ENCODE results near the gene PDIA4.
A peak's percentile ranks its signal among the peaks of the same experiment; 100 is the strongest.
"Not testable (repeated sequence)": the region's sequence is repeated elsewhere in the genome, so short reads cannot be mapped to it uniquely, and the experiment has no call there.

PDIA4 gene, protein sequence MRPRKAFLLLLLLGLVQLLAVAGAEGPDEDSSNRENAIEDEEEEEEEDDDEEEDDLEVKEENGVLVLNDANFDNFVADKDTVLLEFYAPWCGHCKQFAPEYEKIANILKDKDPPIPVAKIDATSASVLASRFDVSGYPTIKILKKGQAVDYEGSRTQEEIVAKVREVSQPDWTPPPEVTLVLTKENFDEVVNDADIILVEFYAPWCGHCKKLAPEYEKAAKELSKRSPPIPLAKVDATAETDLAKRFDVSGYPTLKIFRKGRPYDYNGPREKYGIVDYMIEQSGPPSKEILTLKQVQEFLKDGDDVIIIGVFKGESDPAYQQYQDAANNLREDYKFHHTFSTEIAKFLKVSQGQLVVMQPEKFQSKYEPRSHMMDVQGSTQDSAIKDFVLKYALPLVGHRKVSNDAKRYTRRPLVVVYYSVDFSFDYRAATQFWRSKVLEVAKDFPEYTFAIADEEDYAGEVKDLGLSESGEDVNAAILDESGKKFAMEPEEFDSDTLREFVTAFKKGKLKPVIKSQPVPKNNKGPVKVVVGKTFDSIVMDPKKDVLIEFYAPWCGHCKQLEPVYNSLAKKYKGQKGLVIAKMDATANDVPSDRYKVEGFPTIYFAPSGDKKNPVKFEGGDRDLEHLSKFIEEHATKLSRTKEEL

GRCh38 chr7:149028346-149029109, at the start of gene PDIA4:
Gene PDIA4 (minus strand): TSS chr7:149028505. CDS start chr7:149028408, 97 bp downstream.
- peak; percentile 99 for DNase-seq

DNA sequence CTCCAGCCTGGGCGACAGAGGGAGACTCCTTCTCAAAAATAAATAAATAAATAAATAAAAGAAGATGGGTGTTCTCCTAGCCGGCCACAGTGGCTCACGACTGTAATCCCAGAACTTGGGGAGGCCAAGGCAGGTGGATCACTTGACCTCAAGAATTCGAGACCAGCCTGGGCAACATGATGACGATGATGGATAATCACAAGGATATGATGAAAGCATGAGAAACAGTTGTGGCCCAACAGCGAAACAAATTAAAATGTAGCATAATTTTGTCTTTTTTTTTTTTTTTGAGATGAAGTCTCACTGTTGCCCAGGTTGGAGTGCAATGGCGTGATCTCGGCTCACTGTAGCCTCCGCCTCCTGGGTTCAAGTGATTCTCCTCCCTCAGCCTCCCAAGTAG, 49.3 kb upstream of the PDIA4 start:
- no peak for DNase-seq

DNA sequence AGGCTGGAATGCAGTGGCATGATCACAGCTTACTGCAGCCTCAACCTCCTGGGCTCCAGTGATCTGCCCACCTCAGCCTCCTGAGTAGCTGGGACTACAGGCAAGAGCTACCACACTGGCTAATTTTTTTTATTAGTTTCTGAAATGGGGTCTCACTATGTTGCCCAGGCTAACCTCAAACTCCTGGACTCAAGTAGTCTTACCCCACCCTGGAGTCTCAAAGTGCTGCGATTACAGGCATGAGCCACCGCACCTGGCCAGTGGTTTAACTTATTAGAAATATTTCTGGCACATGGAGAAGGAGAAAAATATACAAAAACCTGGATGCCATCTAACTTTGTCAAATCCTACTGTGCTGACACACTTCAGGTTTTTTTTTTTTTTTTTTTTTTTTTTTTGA, 47.0 kb upstream of the PDIA4 start:
- no peak for DNase-seq

GRCh38 chr7:149074116-149074885, 46.0 kb upstream of the PDIA4 start:
- no peak for DNase-seq

GRCh38 chr7:149072438-149072775, 44.1 kb upstream of the PDIA4 start:
- no peak for DNase-seq

GRCh38 chr7:149071641-149072437, 43.5 kb upstream of the PDIA4 start:
- DNase-seq = no peak

DNA sequence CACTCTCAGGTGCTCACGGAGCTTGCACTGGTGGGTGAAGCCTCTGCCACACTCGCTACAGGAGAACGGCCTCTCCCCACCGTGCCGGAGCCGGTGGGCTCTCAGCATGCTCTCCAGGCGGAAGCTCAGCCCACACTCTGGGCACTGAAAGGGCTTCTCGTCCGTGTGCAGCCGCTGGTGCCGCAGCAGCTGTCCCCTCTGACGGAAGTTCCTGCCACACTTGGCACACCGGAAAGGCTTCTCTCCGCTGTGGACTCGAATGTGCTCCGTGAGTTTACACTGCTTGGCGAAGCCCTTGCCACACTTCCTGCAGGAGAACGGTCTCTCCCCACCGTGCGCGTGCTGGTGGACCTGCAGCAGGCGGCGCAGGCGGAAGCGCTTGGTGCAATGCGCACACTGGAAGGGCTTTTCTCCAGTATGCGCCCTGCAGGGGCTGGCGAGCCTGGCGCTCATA, 42.9 kb upstream of the PDIA4 start:
- DNase-seq = no peak

- no peak for DNase-seq
Observed at GRCh38 chr7:149070372-149071125, 42.2 kb upstream of the PDIA4 start.

GRCh38 chr7:149067869-149068268, 39.6 kb upstream of the PDIA4 start:
- DNase-seq = no peak

DNA sequence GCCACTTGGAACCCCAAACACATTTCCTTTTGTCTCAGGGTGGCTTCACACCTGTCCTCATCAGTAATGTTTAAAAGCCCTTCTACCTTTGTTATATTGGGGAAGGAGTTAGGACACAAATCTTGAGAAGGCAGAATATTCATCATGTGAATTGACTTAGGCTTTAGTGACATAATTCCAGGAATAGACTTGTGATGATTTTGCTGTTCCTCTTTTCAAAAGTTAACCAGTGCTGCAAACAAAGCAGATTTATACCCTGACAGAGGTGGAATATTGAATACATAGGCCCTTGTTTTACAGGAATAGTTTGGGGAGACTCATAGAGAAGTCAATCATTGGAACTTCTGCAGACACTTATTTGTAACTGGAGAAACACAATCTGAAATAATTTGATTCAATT, 35.2 kb upstream of the PDIA4 start:
- DNase-seq = no peak

- DNase-seq = not testable (repeated sequence)
Observed at GRCh38 chr7:149062217-149062899, 34.1 kb upstream of the PDIA4 start.

- DNase-seq = no peak
Observed at GRCh38 chr7:149060156-149060555, 31.9 kb upstream of the PDIA4 start.

DNA sequence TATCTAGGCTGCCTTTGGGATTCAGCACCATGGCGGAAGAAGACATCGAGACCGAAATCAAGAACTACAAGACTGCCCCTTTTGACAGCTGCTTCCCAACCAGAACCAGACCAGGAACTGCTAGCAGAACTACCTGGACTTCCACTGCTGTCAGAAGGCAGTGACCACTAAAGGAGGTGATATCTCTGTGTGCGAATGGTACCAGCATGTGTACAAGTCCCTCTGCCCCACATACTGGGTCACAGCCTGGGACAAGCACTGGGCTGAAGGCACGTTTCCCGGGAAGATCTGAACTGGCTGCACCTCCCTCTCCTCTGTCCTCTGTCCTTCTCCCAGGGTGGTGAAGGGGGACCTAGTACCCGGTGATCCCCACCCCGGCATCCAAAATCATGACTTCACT, 25.6 kb upstream of the PDIA4 start:
- no peak for DNase-seq

- no peak for DNase-seq
Observed at GRCh38 chr7:149053384-149053783, 25.1 kb upstream of the PDIA4 start.

GRCh38 chr7:149050941-149051340, 22.6 kb upstream of the PDIA4 start:
- peak; percentile 15 for DNase-seq

GRCh38 chr7:149048805-149049204, 20.5 kb upstream of the PDIA4 start:
- no peak for DNase-seq

- DNase-seq = no peak
Observed at GRCh38 chr7:149046416-149046815, 18.1 kb upstream of the PDIA4 start.

- no peak for DNase-seq
Observed at GRCh38 chr7:149043936-149044335, 15.6 kb upstream of the PDIA4 start.

DNA sequence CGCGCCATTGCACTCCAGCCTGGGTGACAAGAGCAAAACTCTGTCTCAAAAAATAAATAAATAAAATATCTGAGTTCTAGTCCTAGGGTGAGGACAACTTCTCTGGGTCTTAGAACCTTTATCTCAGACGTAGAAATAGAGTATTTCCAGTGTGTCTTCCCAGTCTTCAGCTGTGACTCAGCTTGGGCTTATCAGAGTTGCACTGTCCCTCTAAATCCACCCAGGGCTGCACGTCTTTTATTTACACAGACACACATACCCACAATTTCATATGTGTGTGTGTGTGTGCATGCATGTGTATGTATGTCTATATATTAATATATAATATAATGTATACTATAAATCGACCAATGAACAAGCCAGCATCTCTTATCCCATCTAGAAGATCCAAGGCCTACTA, 13.0 kb upstream of the PDIA4 start:
- no peak for DNase-seq

- not testable (repeated sequence) for DNase-seq
Observed at GRCh38 chr7:149038641-149039040, 10.3 kb upstream of the PDIA4 start.

- DNase-seq = no peak
Observed at GRCh38 chr7:149036676-149037075, 8.4 kb upstream of the PDIA4 start.
